WTC11 (cell line): ENCODE data around the gene BICDL2. TPM values are rescaled to one million over a fixed set of nuclear protein-coding genes. Genes with fewer than 3 reads are reported as not detected.
A peak's percentile ranks its signal among the peaks of the same experiment; 100 is the strongest.

Experiments
- ATAC-seq: fragments of 200-7000 bp; cut with Tn5 transposase; 2 replicates; pipeline ENCODE4 v1.10.0; 2021; ENCODE audit warnings: mild to moderate bottlenecking, moderate library complexity
- CTCF ChIA-PET: fragments of 300-600 bp; sonication (Branson Sonifier 250); formaldehyde crosslinking; loops from one replicate; lab custom pipeline; 2021; ENCODE audit warnings: antibody characterized with exemption; lab: Charles Lee
- POLR2A ChIA-PET: fragments of 350-600 bp; sonication (Branson Sonifier 250); formaldehyde crosslinking; loops from one replicate; lab custom pipeline; 2021; ENCODE audit warnings: antibody characterized with exemption; lab: Charles Lee
- DNase-seq: peaks from one replicate; pipeline ENCODE4 v3.0.0; 2021; ENCODE audit warnings: low spot score
- H3K27ac Mint-ChIP-seq: 2 replicates; pipeline ENCODE4 v1.8.0; 2021; ENCODE audit warnings: mixed read lengths
- H3K27me3 Mint-ChIP-seq: 2 replicates; pipeline ENCODE4 v1.8.0; 2021; ENCODE audit warnings: low read depth, mild to moderate bottlenecking, moderate library complexity, mixed read lengths
- H3K36me3 Mint-ChIP-seq: 2 replicates; pipeline ENCODE4 v1.8.0; 2021; ENCODE audit warnings: mixed read lengths
- H3K4me1 Mint-ChIP-seq: 2 replicates; pipeline ENCODE4 v1.8.0; 2022; ENCODE audit warnings: mixed read lengths
- H3K4me3 Mint-ChIP-seq: 2 replicates; pipeline ENCODE4 v1.8.0; 2021; ENCODE audit warnings: mild to moderate bottlenecking, moderate library complexity, mixed read lengths
- H3K9me3 Mint-ChIP-seq: 2 replicates; pipeline ENCODE4 v1.8.0; 2021; ENCODE audit warnings: mixed read lengths
- EMX1 ChIP-seq: fragments of 250-450 bp; sonication (Bioruptor Pico); IDR thresholded peaks from 2 replicates; pipeline ENCODE4 v1.8.0; 2021; ENCODE audit warnings: mild to moderate bottlenecking
- GTF2I ChIP-seq: fragments of 250-450 bp; sonication (Bioruptor Pico); conservative IDR thresholded peaks from 2 replicates; pipeline ENCODE4 v1.4.0; 2021; ENCODE audit warnings: mild to moderate bottlenecking
- MYBL2 ChIP-seq: sonication (generic); formaldehyde crosslinking; IDR thresholded peaks from 2 replicates; pipeline ENCODE4 v1.8.1; 2023; ENCODE audit warnings: mild to moderate bottlenecking, moderate library complexity, missing genetic modification reagents
- NR2C2 ChIP-seq: sonication (generic); formaldehyde crosslinking; IDR thresholded peaks from 2 replicates; pipeline ENCODE4 v1.8.0; 2022; ENCODE audit warnings: mild to moderate bottlenecking, missing genetic modification reagents
- ZBTB21 ChIP-seq: sonication (generic); formaldehyde crosslinking; IDR thresholded peaks from 2 replicates; pipeline ENCODE4 v1.8.1; 2023; ENCODE audit warnings: mild to moderate bottlenecking, missing genetic modification reagents, borderline replicate concordance
- ZNF121 ChIP-seq: sonication (generic); formaldehyde crosslinking; IDR thresholded peaks from 2 replicates; pipeline ENCODE4 v1.8.0; 2023; ENCODE audit warnings: missing genetic modification reagents
- ZNF138 ChIP-seq: sonication (generic); formaldehyde crosslinking; conservative IDR thresholded peaks from 2 replicates; pipeline ENCODE4 v1.8.1; 2022; ENCODE audit warnings: mild to moderate bottlenecking, moderate library complexity, missing genetic modification reagents
- ZNF219 ChIP-seq: sonication (generic); formaldehyde crosslinking; IDR thresholded peaks from 2 replicates; pipeline ENCODE4 v1.8.0; 2023; ENCODE audit warnings: missing genetic modification reagents, mild to moderate bottlenecking, borderline replicate concordance
- ZNF263 ChIP-seq: sonication (generic); formaldehyde crosslinking; IDR thresholded peaks from 2 replicates; pipeline ENCODE4 v1.8.1; 2022; ENCODE audit warnings: low read depth, mild to moderate bottlenecking, moderate library complexity, missing genetic modification reagents
- ZNF671 ChIP-seq: fragments of 250-450 bp; sonication (Bioruptor Pico); IDR thresholded peaks from 2 replicates; pipeline ENCODE4 v1.8.0; 2021; ENCODE audit warnings: mild to moderate bottlenecking
- total RNA-seq: library from RNA; stranded (reverse); gene quantifications from 3 replicates; pipeline ENCODE4 v1.2.3, GENCODE V29; 2021
- TF ChIP-seq, protein P1 (sequence below): sonication (generic); formaldehyde crosslinking; IDR thresholded peaks from 2 replicates; pipeline ENCODE4 v1.8.1; 2023; ENCODE audit warnings: mild to moderate bottlenecking, missing genetic modification reagents, moderate library complexity
- TF ChIP-seq, protein P2 (sequence below): sonication (generic); formaldehyde crosslinking; IDR thresholded peaks from 2 replicates; pipeline ENCODE4 v1.8.1; 2023; ENCODE audit warnings: mild to moderate bottlenecking, missing genetic modification reagents
- TF ChIP-seq, protein P3 (sequence below): sonication (generic); formaldehyde crosslinking; IDR thresholded peaks from 2 replicates; pipeline ENCODE4 v1.8.1; 2022; ENCODE audit warnings: low read depth, missing genetic modification reagents, borderline replicate concordance
- TF ChIP-seq, protein P4 (sequence below): fragments of 250-450 bp; sonication (Bioruptor Pico); IDR thresholded peaks from 2 replicates; pipeline ENCODE4 v1.9.0; 2021; ENCODE audit warnings: mild to moderate bottlenecking
- TF ChIP-seq, protein P5 (sequence below): sonication (generic); formaldehyde crosslinking; IDR thresholded peaks from 2 replicates; pipeline ENCODE4 v1.8.0; 2022; ENCODE audit warnings: mild to moderate bottlenecking, missing genetic modification reagents
- TF ChIP-seq, protein P6 (sequence below): fragments of 250-450 bp; sonication (Bioruptor Pico); conservative IDR thresholded peaks from 2 replicates; pipeline ENCODE4 v1.9.0; 2021; ENCODE audit warnings: mild to moderate bottlenecking
- TF ChIP-seq, protein P7 (sequence below): sonication (generic); formaldehyde crosslinking; IDR thresholded peaks from 2 replicates; pipeline ENCODE4 v1.8.1; 2023; ENCODE audit warnings: mild to moderate bottlenecking, moderate library complexity, missing genetic modification reagents

Gene BICDL2
- total RNA-seq, 1 experiment from 2014 or later, result 28.2 TPM

DNA sequence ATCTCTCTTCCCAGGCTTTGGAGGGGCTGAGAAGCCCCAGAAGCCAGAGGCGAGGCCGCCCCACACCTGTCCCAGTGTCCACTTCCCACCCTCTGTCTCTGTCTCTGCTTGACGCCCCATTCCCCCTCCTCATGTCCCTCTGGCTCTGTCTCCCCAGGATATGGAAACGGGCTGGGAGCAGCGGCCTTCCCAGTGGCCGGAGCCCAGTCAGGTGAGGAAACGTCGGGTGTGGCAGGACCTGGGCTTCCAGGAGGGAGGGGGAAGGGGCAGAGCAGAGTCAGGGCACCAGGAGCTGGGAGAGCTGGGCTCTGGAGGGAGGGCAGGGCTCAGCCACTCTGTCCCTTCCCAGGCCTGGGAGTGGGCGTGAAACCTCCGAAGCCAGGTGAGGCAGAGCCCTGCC is 45.9 kb downstream of the BICDL2 start:
- POLR2A ChIA-PET, result interaction anchor here (0.9 to 1.4 kb wide), 3 partner anchors 10 to 23 kb away, joined by 3 to 5 read pairs (median 3); no protein-coding TSS in a partner anchor
- H3K36me3 Mint-ChIP-seq, result no peaks in the 10 kb centered on the region
- DNase-seq (no peak), ATAC-seq (peak; percentile 32)
- peaks cover 21% of the 10 kb centered on the region for H3K4me1 Mint-ChIP-seq
- CTCF ChIA-PET, result interaction anchor here (0.7 to 3.1 kb wide), 7 partner anchors 10 to 41 kb away, joined by 3 to 13 read pairs (median 9); partner anchors contain the start of gene KREMEN2
- H3K27me3 Mint-ChIP-seq, result no peaks in the 10 kb centered on the region
- TF ChIP-seq ZNF671 (CRISPR knock-in tag), result no peak
- TF ChIP-seq, protein P1, sequence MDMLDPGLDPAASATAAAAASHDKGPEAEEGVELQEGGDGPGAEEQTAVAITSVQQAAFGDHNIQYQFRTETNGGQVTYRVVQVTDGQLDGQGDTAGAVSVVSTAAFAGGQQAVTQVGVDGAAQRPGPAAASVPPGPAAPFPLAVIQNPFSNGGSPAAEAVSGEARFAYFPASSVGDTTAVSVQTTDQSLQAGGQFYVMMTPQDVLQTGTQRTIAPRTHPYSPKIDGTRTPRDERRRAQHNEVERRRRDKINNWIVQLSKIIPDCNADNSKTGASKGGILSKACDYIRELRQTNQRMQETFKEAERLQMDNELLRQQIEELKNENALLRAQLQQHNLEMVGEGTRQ (CRISPR knock-in tag), result peak; percentile 15; the same call in 1 of the 2 replicates
- TF ChIP-seq, all 79 proteins: peak for 1
- no peak overlapping the region for H3K4me3 Mint-ChIP-seq
- H3K9me3 Mint-ChIP-seq, result no peaks in the 10 kb centered on the region
- no peak overlapping the region for H3K27ac Mint-ChIP-seq

DNA sequence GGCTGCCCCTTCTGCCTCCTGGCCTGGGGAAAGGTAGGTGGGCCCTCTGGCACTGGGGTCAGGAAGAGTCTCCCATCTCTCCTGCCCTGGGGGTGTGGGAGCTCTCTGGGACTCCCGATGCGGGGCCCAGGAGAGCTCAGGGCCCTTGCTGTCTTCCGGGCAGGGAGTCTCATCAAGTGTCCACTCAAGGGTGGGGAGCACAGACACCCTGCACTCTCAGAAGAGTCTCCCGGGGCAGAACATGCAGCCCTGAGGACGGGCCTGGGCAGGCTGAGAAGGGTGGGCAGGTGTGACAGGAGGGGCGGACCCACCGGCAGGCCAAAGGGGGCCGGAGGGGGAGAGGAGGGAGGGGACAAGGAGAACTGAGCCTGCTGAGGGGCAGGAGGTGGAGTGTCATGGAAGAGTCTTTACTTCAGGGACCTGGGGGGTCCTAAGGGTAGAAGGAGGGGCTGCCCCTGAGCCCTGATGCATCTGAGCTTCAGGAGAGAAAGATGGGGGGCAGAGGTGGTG is 48.1 kb downstream of the BICDL2 start:
- no peaks in the 10 kb centered on the region for H3K36me3 Mint-ChIP-seq
- peaks cover 6% of the 10 kb centered on the region; the same call in 1 of the 2 replicates for H3K27me3 Mint-ChIP-seq
- POLR2A ChIA-PET, result interaction anchor here (1.1 kb wide), 1 partner anchor 17 kb away, joined by 4 read pairs; no protein-coding TSS in a partner anchor
- H3K27ac Mint-ChIP-seq, result no peak overlapping the region
- TF ChIP-seq MYBL2, result no peak
- TF ChIP-seq, protein P2, sequence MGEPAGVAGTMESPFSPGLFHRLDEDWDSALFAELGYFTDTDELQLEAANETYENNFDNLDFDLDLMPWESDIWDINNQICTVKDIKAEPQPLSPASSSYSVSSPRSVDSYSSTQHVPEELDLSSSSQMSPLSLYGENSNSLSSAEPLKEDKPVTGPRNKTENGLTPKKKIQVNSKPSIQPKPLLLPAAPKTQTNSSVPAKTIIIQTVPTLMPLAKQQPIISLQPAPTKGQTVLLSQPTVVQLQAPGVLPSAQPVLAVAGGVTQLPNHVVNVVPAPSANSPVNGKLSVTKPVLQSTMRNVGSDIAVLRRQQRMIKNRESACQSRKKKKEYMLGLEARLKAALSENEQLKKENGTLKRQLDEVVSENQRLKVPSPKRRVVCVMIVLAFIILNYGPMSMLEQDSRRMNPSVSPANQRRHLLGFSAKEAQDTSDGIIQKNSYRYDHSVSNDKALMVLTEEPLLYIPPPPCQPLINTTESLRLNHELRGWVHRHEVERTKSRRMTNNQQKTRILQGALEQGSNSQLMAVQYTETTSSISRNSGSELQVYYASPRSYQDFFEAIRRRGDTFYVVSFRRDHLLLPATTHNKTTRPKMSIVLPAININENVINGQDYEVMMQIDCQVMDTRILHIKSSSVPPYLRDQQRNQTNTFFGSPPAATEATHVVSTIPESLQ (CRISPR knock-in tag), result no peak
- no peak for TF ChIP-seq GTF2I (CRISPR knock-in tag)
- TF ChIP-seq ZNF121 (CRISPR knock-in tag), result no peak
- TF ChIP-seq, protein P3, sequence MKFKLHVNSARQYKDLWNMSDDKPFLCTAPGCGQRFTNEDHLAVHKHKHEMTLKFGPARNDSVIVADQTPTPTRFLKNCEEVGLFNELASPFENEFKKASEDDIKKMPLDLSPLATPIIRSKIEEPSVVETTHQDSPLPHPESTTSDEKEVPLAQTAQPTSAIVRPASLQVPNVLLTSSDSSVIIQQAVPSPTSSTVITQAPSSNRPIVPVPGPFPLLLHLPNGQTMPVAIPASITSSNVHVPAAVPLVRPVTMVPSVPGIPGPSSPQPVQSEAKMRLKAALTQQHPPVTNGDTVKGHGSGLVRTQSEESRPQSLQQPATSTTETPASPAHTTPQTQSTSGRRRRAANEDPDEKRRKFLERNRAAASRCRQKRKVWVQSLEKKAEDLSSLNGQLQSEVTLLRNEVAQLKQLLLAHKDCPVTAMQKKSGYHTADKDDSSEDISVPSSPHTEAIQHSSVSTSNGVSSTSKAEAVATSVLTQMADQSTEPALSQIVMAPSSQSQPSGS (CRISPR knock-in tag), result no peak
- TF ChIP-seq EMX1, result no peak
- TF ChIP-seq ZNF263, result no peak
- TF ChIP-seq, protein P4, sequence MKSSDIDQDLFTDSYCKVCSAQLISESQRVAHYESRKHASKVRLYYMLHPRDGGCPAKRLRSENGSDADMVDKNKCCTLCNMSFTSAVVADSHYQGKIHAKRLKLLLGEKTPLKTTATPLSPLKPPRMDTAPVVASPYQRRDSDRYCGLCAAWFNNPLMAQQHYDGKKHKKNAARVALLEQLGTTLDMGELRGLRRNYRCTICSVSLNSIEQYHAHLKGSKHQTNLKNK (CRISPR knock-in tag), result no peak
- TF ChIP-seq, all 79 proteins: peak for 0
- no peak for DNase-seq
- CTCF ChIA-PET, result interaction anchor here (1.0 to 1.8 kb wide), 4 partner anchors 13 to 70 kb away, joined by 4 to 6 read pairs (median 4); no protein-coding TSS in a partner anchor
- H3K4me1 Mint-ChIP-seq, result peaks cover 21% of the 10 kb centered on the region
- peak; percentile 10; the same call in 1 of the 2 replicates for ATAC-seq
- no peak overlapping the region for H3K4me3 Mint-ChIP-seq
- H3K9me3 Mint-ChIP-seq, result no peaks in the 10 kb centered on the region

DNA sequence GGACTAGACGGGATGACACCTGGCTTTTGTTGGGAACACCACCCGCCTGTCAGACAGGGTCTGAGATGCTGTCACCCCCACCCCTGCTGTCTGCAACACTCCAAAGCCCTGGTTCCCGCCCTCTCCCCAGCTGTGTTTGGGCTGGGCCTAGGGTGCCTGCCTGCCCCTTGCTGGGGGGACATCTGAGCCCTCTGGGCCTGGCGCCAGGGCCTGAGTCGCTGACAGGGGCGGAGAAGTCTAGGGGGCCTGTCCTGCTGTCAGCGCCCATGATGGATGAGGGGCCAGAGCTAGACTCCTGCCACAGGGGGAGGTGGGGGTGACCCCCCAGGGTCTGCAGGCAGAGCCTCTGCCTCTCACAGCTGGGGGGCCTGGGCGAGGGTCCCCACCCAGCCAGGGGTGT is 48.9 kb downstream of the BICDL2 start:
- POLR2A ChIA-PET, result no interaction called here
- Mint-ChIP-seq H3K4me3 (no peak overlapping the region), H3K4me1 (peaks cover 23% of the 10 kb centered on the region), H3K27ac (no peak overlapping the region), H3K27me3 (peaks cover 6% of the 10 kb centered on the region; the same call in 1 of the 2 replicates), H3K36me3 (no peaks in the 10 kb centered on the region), H3K9me3 (no peaks in the 10 kb centered on the region)
- ATAC-seq, result no peak
- DNase-seq, result no peak
- TF ChIP-seq ZBTB21 (CRISPR knock-in tag) (no peak), NR2C2 (CRISPR knock-in tag) (no peak)
- CTCF ChIA-PET, result interaction anchor here (1.0 to 1.8 kb wide), 2 partner anchors 18 to 71 kb away, joined by 4 to 6 read pairs; no protein-coding TSS in a partner anchor

DNA sequence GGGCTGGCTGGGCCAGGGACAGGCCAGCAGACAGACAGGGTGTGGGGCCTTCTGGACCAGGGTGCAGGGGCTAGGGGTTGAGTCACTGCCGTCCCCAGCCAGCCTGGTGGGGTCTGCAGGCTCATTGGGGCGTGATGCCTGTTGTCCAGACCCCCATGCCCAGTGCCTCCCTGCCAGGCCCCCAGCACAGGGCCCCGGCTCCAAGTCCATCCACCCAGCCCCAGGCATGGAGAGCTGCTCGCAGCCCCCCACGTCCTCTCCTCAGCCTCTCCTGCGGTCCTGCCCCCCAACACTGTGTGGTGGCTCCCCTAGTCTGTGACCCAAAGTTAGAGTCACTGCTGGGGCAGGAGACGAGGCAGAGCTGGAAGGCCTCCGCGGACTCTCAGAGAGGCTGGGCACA is 49.5 kb downstream of the BICDL2 start:
- CTCF ChIA-PET, result interaction anchor here (1.8 kb wide), 1 partner anchor 17 kb away, joined by 6 read pairs; no protein-coding TSS in a partner anchor
- H3K4me3 Mint-ChIP-seq, result no peak overlapping the region
- no peak overlapping the region for H3K27ac Mint-ChIP-seq
- ATAC-seq (no peak), DNase-seq (no peak)
- peaks cover 28% of the 10 kb centered on the region for H3K4me1 Mint-ChIP-seq
- no peaks in the 10 kb centered on the region for H3K9me3 Mint-ChIP-seq
- H3K27me3 Mint-ChIP-seq, result peaks cover 6% of the 10 kb centered on the region; the same call in 1 of the 2 replicates
- POLR2A ChIA-PET, result no interaction called here
- H3K36me3 Mint-ChIP-seq, result no peaks in the 10 kb centered on the region
- TF ChIP-seq, protein P5, sequence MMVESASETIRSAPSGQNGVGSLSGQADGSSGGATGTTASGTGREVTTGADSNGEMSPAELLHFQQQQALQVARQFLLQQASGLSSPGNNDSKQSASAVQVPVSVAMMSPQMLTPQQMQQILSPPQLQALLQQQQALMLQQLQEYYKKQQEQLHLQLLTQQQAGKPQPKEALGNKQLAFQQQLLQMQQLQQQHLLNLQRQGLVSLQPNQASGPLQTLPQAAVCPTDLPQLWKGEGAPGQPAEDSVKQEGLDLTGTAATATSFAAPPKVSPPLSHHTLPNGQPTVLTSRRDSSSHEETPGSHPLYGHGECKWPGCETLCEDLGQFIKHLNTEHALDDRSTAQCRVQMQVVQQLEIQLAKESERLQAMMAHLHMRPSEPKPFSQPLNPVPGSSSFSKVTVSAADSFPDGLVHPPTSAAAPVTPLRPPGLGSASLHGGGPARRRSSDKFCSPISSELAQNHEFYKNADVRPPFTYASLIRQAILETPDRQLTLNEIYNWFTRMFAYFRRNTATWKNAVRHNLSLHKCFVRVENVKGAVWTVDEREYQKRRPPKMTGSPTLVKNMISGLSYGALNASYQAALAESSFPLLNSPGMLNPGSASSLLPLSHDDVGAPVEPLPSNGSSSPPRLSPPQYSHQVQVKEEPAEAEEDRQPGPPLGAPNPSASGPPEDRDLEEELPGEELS, result no peak
- TF ChIP-seq, protein P6, sequence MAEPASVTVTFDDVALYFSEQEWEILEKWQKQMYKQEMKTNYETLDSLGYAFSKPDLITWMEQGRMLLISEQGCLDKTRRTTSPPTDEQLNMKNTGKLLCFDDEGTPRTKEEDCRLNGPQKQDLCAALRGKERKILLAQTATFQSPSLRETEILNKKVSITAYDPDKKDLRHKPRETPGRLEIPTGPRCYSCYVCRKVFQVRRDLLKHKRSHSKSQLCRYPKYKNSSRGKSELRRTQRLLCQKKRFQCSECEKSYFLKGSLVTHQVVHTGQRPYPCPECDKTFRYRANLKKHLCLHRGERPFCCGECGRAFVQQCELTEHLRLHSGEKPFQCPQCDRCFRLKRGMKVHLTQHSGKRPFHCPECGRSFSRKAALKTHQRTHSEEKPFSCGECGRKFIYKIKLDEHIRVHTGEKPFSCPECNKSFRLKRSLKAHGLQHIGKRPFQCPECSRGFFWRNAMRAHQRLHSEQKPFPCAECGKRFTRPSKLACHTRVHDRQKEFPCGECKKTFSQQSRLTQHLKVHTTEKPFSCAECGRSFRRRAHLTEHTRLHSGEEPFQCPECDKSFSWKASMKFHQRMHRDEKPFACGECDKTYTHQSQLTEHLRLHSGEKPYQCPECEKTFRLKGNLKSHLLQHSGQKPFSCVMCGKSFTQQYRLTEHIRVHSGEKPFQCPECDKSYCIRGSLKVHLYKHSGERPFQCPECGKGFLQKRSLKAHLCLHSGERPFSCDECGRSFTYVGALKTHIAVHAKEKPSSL (CRISPR knock-in tag), result no peak
- TF ChIP-seq, protein P7, sequence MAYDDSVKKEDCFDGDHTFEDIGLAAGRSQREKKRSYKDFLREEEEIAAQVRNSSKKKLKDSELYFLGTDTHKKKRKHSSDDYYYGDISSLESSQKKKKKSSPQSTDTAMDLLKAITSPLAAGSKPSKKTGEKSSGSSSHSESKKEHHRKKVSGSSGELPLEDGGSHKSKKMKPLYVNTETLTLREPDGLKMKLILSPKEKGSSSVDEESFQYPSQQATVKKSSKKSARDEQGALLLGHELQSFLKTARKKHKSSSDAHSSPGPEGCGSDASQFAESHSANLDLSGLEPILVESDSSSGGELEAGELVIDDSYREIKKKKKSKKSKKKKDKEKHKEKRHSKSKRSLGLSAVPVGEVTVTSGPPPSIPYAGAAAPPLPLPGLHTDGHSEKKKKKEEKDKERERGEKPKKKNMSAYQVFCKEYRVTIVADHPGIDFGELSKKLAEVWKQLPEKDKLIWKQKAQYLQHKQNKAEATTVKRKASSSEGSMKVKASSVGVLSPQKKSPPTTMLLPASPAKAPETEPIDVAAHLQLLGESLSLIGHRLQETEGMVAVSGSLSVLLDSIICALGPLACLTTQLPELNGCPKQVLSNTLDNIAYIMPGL (CRISPR knock-in tag), result no peak
- TF ChIP-seq ZNF138 (no peak), ZNF219 (CRISPR knock-in tag) (no peak)
